HG03097 (cell line): ENCODE measurements around the gene CENPQ.

Source experiments
- ATAC-seq: cut with Tn5 transposase; IDR thresholded peaks from one replicate; pipeline ENCODE4 v1.9.1; 2021; ENCODE audit not compliant: unreplicated experiment, low FRiP score

The CENPQ gene

GRCh38 chr6:49499623-49500022 is 36.5 kb downstream of the CENPQ start, which contains the start of gene GLYATL3:
GLYATL3 (plus strand) TSS chr6:49499923; CDS start chr6:49511991, 12,068 bp downstream.
- no peak for ATAC-seq

- ATAC-seq, result no peak
Observed at GRCh38 chr6:49504666-49505065, 41.5 kb downstream of the CENPQ start.

- no peak for ATAC-seq
Observed at GRCh38 chr6:49506569-49507111, 43.5 kb downstream of the CENPQ start.

- no peak for ATAC-seq
Observed at GRCh38 chr6:49509342-49509741, 46.2 kb downstream of the CENPQ start.

- ATAC-seq, result no peak
Observed at GRCh38 chr6:49513153-49513989, 50.2 kb downstream of the CENPQ start.

GRCh38 chr6:49514571-49515484 is 51.7 kb downstream of the CENPQ start:
- no peak for ATAC-seq

GRCh38 chr6:49515485-49516146 is 52.4 kb downstream of the CENPQ start:
- ATAC-seq, result no peak

- no peak for ATAC-seq
Observed at GRCh38 chr6:49516147-49516505, 53.0 kb downstream of the CENPQ start.

- no peak for ATAC-seq
Observed at GRCh38 chr6:49517919-49518318, 54.7 kb downstream of the CENPQ start.

- peak; percentile 73 for ATAC-seq
Observed at GRCh38 chr6:49519660-49520059, 56.5 kb downstream of the CENPQ start.

- no peak for ATAC-seq
Observed at GRCh38 chr6:49522710-49523593, 59.8 kb downstream of the CENPQ start.

GRCh38 chr6:49523901-49524300 is 60.7 kb downstream of the CENPQ start:
- ATAC-seq, result no peak

GRCh38 chr6:49524541-49524940 is 61.4 kb downstream of the CENPQ start:
- no peak for ATAC-seq

GRCh38 chr6:49526598-49526997 is 63.4 kb downstream of the CENPQ start:
- no peak for ATAC-seq

- no peak for ATAC-seq
Observed at GRCh38 chr6:49527320-49527719, 64.2 kb downstream of the CENPQ start.

- ATAC-seq, result no peak
Observed at GRCh38 chr6:49528571-49528970, 65.4 kb downstream of the CENPQ start.

GRCh38 chr6:49530141-49530776 is 67.1 kb downstream of the CENPQ start:
- no peak for ATAC-seq

GRCh38 chr6:49531774-49532569 is 68.8 kb downstream of the CENPQ start:
- peak; percentile 91 for ATAC-seq
